ENCODE results near the gene FAU. TPM values are rescaled to one million over a fixed set of nuclear protein-coding genes. Genes with fewer than 3 reads are reported as not detected.
A peak's percentile ranks its signal among the peaks of the same experiment; 100 is the strongest.

Gene FAU
- total RNA-seq, 3 donors from 2014 or later (not counting 1 experiment from before 2014, with no cell fraction given): 724 to 977 (median 968) TPM

DNA sequence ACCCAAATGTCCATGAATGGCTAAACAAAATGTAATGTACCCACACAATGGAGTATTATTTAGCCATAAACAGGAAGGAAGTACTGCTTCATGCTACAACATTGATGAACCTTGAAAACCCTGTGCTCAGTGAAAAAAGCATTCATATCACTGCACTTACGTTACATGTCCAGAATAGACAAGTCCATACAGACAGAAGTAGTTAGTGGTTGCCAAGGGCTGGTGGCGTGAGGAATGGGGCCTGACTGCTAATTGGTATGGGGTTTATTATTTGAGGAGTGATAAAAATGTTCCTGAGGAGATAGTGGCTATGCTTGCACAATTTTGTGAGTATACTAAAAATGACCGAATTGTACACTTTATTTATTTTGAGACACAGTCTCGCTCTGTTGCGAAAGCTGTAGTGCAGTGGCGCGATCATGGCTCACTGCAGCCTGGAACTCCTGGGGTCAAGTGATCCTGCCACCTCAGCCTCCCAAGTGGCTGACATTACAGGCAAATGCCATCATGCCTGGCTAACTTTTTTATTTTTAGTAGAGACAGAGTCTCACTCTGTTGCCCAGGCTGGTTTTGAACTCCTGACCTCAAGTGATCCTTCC lies 20.1 kb upstream of the FAU start:
- ATAC-seq: no peak
- no peak overlapping the region for H3K4me3 ChIP-seq (ENCODE audit: low read length)
- Mint-ChIP-seq H3K27ac (no peak overlapping the region), H3K9me3 (no peaks in the 10 kb centered on the region), H3K4me1 (no peaks in the 10 kb centered on the region), H3K27me3 (ENCODE audit: low read depth in 2 of 2) (peaks cover 6 to 21% of the 10 kb centered on the region in 2 donors), H3K4me3 (no peak overlapping the region), H3K36me3 (no peaks in the 10 kb centered on the region)
- no peaks in the 10 kb centered on the region for H3K4me1 ChIP-seq (ENCODE audit: control insufficient read depth, insufficient read depth, low read length)
- intact Hi-C loops (cut with micrococcal nuclease): no loop called here
- H3K9me3 ChIP-seq (ENCODE audit: control insufficient read depth, insufficient read depth, low read length): no peaks in the 10 kb centered on the region
- 85% methylated on average over 7 of the region's 7 CpGs for WGBS (ENCODE audit: insufficient coverage)
- H3K36me3 ChIP-seq (ENCODE audit: control insufficient read depth, insufficient read depth, low read length): no peaks in the 10 kb centered on the region
- no peak overlapping the region for H3K27ac ChIP-seq (ENCODE audit: low read length)
- no peak for DNase-seq
- H3K27me3 ChIP-seq (ENCODE audit: control insufficient read depth, insufficient read depth, low read length): no peaks in the 10 kb centered on the region
- TF ChIP-seq, protein P1, sequence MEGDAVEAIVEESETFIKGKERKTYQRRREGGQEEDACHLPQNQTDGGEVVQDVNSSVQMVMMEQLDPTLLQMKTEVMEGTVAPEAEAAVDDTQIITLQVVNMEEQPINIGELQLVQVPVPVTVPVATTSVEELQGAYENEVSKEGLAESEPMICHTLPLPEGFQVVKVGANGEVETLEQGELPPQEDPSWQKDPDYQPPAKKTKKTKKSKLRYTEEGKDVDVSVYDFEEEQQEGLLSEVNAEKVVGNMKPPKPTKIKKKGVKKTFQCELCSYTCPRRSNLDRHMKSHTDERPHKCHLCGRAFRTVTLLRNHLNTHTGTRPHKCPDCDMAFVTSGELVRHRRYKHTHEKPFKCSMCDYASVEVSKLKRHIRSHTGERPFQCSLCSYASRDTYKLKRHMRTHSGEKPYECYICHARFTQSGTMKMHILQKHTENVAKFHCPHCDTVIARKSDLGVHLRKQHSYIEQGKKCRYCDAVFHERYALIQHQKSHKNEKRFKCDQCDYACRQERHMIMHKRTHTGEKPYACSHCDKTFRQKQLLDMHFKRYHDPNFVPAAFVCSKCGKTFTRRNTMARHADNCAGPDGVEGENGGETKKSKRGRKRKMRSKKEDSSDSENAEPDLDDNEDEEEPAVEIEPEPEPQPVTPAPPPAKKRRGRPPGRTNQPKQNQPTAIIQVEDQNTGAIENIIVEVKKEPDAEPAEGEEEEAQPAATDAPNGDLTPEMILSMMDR (IDR thresholded peaks at IDR 0.05): no peak

DNA sequence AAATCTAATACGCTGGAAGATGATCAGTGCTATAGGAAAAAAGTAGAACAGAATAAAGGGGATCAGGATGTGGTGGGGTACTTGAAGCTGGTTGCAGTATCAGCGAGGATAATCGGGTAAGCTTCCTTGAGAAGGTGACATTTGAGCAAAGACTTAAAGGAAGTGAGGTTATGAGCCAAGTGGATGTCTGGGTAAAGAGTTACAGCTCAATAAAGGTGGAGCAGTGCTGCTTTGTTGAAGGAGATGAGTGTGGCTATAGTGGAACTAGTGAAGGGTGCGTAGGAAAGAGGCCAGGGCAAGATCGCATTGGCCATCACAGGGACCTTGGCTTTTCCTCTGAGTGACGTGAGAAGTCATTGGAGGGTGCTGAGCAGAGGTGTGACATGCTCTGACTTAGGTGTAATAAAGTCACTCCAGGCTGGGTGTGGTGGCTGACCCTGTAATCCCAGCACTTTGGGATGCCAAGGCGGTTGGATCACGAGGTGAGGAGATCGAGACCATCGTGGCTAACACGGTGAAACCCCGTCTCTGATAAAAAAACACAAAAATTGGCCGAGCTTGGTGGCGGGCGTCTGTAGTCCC lies 14.7 kb upstream of the FAU start:
- Mint-ChIP-seq H3K27ac (peak overlapping the region; percentile 99), H3K9me3 (no peaks in the 10 kb centered on the region), H3K36me3 (no peaks in the 10 kb centered on the region), H3K27me3 (ENCODE audit: low read depth in 2 of 2) (peaks cover 0 to 12% of the 10 kb centered on the region in 2 donors), H3K4me1 (peaks cover 32 to 47% of the 10 kb centered on the region in 2 donors), H3K4me3 (peak overlapping the region; percentile 77)
- 90% methylated on average over 15 of the region's 15 CpGs for WGBS (ENCODE audit: insufficient coverage)
- intact Hi-C loops (cut with micrococcal nuclease): no loop called here
- DNase-seq (peak in 1 of 2 donors; percentile 10), ATAC-seq (no peak)
- TF ChIP-seq, protein P1 (IDR thresholded peaks at IDR 0.05): no peak
- Histone ChIP-seq H3K36me3 (ENCODE audit: control insufficient read depth, insufficient read depth, low read length) (peaks cover 12% of the 10 kb centered on the region), H3K27me3 (ENCODE audit: control insufficient read depth, insufficient read depth, low read length) (no peaks in the 10 kb centered on the region), H3K4me3 (ENCODE audit: low read length) (no peak overlapping the region), H3K4me1 (ENCODE audit: control insufficient read depth, insufficient read depth, low read length) (peaks cover 36% of the 10 kb centered on the region), H3K9me3 (ENCODE audit: control insufficient read depth, insufficient read depth, low read length) (no peaks in the 10 kb centered on the region), H3K27ac (ENCODE audit: low read length) (no peak overlapping the region)

DNA sequence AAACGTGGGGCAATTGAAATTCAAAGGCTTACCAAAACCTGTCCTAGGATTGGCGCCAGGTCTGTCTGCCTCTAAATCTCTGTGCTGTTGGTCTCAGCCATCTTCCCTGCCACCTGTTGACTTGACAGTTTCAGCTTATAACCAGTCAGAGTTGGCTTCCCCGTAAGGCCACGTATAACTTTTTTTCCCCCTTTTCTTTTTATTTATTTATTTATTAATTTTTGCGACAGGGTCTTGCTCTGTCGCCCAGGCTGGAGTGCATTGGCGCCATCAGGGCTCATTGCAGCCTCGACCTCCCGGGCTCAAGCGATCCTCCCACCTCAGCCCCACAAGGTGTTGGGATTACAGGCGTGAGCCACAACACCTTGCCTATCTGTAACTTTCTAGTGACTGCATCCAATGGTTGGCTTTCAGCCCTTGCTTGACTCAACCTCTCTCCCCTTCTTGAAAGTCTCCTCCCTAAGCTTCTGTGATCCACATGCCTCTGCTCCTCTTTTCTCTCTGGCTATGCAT lies 13.8 kb upstream of the FAU start:
- 75% methylated on average over 9 of the region's 11 CpGs for WGBS (ENCODE audit: insufficient coverage)

More for the DNA sequence above, 13.8 kb upstream of the FAU start:
- H3K36me3 ChIP-seq (ENCODE audit: control insufficient read depth, insufficient read depth, low read length): peaks cover 21% of the 10 kb centered on the region
- no peak for DNase-seq
- H3K27me3 ChIP-seq (ENCODE audit: control insufficient read depth, insufficient read depth, low read length): no peaks in the 10 kb centered on the region
- no peak for ATAC-seq
- H3K27ac Mint-ChIP-seq: peak overlapping the region; percentile 99
- intact Hi-C loops (cut with micrococcal nuclease): loop anchor here (1.0 to 2.0 kb wide), 2 partner anchors 13 to 19 kb away; partner anchors contain the start of genes FAU, MRPL49 and ZNHIT2
- peak overlapping the region; percentile 99 for H3K27ac ChIP-seq (ENCODE audit: low read length)
- TF ChIP-seq, protein P1 (IDR thresholded peaks at IDR 0.05): no peak
- H3K36me3 Mint-ChIP-seq: no peaks in the 10 kb centered on the region
- peak overlapping the region; percentile 98 for H3K4me3 Mint-ChIP-seq
- peak overlapping the region; percentile 92 for H3K4me3 ChIP-seq (ENCODE audit: low read length)
- H3K9me3 Mint-ChIP-seq: no peaks in the 10 kb centered on the region
- peaks cover 32 to 52% of the 10 kb centered on the region in 2 donors for H3K4me1 Mint-ChIP-seq
- no peaks in the 10 kb centered on the region for H3K9me3 ChIP-seq (ENCODE audit: control insufficient read depth, insufficient read depth, low read length)
- peaks cover 45% of the 10 kb centered on the region for H3K4me1 ChIP-seq (ENCODE audit: control insufficient read depth, insufficient read depth, low read length)
- peaks cover 0 to 3% of the 10 kb centered on the region in 2 donors for H3K27me3 Mint-ChIP-seq (ENCODE audit: low read depth in 2 of 2)
